Measurements from ENCODE around the gene ITCH.

The ITCH gene

DNA sequence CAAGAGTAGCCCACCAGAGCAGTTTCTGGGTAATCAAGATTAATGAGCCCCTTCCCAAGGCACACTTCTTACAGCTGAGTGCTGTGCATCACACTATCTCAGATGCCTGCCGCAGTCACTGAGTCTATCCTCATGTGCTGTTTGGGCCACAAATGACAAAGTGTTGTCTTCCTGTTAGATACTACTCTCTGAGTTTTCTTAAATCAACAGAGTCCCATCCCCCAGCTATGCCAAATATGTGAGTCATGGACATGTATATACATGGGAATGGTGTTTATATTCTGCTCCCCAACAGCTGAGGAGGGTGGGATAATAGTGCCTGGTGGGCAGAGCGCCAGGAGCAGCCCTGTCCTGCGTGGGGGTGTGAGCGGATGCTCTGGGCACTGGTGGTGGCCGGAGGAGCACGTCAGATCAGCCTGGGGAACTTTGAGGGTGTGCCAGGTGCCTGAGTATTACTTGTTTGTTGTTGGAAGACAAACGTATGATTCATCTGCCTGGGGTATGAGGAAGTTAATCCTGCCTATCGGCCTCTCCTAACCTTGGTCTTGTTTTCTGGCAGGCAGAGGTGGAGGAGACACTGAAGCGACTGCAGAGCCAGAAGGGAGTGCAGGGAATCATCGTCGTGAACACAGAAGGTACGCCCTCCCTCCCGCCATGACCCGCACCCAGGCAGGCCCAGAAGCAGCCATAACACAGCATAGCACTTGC is 162.8 kb downstream of the ITCH start:
- no peak for DNase-seq (ENCODE audit: extremely low read depth in 1 of 2, low read depth in 1 of 2)

GRCh38 chr20:34526466-34526865 is 163.4 kb downstream of the ITCH start:
- DNase-seq (ENCODE audit: extremely low read depth in 1 of 2, low read depth in 1 of 2) = no peak

DNA sequence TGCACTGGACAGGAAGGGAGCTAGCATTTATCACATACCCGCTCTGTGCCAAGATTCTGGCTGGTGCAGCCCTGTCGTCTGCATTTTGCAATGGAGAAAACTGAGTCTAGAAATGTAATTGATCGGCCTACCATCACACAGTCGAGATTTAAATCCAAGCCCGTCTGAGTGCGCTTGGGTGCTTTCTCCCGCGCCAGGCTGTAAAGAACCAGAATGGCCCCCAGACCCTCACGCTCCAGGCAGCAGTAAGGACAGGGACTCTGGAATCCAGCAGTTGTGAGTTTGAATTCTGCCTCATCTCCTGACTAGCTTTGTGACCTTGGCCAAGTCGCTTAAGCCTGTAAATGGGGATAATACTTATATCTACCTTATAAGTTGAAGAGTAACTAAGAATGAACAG is 163.9 kb downstream of the ITCH start:
- DNase-seq (ENCODE audit: extremely low read depth in 1 of 2, low read depth in 1 of 2) = no peak

DNA sequence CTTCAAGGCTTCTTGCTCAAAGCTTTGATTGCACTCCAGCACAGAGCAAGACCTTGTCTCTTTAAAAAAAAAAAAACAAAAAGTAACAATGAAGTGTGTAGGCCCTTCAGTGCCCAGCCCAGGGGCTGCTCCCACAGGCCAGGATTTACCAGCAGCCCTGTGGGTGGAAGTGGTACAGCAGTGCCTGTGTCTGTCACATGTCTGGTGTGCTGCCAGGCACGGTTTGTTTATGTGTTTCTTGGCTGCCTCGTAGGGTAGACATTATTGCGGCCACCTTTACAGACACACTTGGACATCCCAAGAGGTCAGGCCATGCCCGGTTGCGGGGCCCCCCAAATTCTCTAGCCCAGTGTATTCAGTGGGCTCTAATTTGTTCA is 165.8 kb downstream of the ITCH start:
- no peak for DNase-seq (ENCODE audit: extremely low read depth in 1 of 2, low read depth in 1 of 2)

DNA sequence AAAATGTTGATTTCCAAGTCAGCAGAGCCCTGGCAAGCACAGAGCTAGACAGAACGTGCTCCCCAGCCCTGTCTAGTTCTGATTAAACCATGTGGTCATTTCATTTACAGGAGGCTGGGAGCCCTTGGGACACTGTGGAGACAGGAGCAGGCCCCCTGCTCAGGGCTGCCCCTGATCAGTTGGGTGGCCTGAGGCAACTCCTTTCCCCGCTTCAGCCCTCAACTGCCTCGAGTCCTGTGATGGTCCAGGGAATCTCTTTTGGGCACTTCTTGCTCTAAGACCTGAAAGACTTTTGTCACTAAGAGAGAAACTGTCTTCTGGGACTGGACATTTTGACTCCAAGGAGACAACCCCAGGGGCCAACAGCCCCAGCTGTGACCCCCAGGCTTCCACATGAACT is 166.7 kb downstream of the ITCH start:
- no peak for DNase-seq (ENCODE audit: extremely low read depth in 1 of 2, low read depth in 1 of 2)

DNA sequence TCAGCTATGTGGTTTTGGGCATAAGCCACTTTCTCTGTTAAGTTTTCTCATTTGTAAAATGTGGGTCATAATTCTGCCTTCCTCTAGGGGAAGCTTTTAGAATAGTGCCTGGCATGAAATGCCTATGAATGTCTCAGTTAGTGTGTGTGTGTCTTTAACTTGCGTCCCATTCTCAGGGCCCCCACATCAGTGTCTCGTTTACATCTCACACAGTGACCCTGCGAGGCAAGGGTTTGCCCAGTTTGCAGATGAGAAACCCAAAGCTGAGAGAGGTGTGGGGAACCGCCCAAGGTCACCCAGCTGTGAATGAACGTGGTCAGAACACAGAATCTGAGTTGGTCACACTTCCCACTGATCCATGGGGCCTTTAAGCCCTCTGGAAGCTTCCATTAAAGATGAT is 167.3 kb downstream of the ITCH start:
- no peak for DNase-seq (ENCODE audit: extremely low read depth in 1 of 2, low read depth in 1 of 2)

DNA sequence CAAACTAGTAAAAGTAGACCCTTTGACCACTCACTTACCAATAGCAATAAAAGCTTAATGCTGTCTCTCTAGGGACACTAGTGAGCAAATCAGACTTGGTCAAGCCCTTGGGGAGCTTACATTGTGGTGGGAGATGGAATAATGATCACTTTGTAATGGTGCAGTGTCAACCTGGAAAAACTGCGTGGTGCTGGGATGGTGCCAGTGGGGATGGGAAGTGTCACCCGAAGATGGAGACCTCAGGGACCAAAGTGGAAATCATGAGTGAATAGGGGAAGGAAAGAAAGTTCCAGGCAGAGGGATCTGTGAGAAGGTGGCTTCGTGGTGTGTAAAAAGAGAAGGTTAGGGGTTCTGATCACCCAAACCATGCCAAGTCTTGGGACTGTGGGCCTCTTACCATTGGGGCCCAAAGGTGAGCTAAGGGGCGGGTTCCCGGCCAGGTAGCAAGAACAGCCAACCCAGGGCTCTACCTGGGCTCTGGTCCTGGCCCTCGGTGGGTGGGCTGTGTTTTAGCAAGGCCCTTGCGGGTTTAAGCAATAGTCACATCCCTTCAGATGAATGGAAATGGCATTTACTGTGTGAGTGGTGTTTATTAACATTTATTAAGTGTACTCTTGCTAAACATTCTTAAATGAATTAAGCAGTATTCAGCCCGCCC is 168.7 kb downstream of the ITCH start:
- no peak for DNase-seq (ENCODE audit: extremely low read depth in 1 of 2, low read depth in 1 of 2)

DNA sequence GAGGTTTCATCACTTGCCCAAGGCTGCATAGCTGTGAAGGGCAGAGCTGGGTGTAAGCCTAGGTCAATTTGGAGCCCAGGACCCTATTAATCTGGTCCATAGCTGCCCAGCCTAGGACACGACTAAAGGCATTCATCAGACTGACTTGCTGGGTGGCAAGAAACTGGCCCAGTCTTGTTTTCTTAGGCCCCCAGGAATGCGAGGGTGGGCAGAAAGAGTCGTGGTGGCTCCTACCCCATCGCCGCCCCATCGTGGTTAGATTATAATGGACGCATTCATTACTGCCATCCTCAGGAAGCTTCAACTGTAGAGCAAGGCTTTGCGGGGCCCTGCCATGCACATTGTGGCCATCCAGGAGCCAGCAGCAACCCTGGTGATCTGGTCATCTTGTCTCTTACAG is 169.2 kb downstream of the ITCH start:
- DNase-seq (ENCODE audit: extremely low read depth in 1 of 2, low read depth in 1 of 2) = no peak

GRCh38 chr20:34532756-34533155 is 169.7 kb downstream of the ITCH start:
- no peak for DNase-seq (ENCODE audit: extremely low read depth in 1 of 2, low read depth in 1 of 2)

DNA sequence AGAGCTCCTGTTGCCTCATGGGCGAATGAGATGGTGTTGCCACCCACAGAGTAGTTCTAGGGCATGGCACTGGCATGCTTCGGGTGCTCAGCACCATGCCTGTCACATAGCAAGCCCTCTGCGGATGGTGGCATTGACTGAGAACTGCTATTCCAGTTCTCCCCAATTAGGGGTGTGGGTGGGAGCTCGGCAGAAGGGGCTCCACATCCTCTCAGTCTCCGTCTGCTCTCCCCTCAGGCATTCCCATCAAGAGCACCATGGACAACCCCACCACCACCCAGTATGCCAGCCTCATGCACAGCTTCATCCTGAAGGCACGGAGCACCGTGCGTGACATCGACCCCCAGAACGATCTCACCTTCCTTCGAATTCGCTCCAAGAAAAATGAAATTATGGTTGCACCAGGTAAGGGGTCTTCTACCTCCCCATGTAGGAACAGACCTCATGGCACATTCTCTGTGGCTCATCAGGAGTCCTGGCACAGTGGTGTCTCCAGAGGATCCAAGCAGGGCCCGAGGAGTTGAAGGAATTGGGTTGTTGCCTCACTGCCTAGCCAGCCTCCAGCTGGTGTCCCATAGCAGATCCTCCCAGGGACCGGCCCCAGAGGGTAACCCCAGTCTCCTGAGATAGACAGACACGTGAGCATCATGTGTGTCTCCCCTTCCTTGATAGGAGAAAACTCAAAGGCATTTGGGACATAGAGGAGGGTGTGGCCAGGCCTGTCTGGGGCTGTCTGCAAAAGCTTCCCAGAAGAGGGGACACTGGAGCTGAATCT is 171.5 kb downstream of the ITCH start:
- no peak for DNase-seq (ENCODE audit: extremely low read depth in 1 of 2, low read depth in 1 of 2)

DNA sequence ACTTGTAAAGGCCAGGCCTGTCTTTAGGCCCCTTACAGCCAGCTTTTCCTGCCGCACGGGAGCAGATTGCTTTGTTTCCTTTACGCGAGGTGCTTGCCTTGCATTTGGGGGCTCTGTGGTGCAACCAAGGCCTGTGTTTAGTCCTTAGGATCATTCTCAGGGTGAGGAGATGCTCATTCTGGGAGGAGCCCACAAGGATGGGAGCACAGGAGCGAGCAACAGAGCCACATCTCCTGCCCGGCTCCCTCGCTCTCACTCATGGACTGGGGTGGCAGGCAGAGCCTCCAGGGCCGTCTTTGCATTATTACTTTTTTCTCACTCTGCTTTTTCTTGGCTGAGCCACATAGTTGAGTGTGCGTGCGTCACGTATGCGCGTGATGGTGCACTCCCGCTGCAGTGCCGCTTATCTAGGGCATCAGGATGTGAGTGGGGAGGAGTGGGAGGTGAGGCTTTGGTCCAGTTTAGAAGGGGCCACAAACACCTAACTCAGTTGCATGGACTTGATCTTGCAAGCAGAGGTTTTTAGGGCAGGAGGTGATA is 172.3 kb downstream of the ITCH start:
- no peak for DNase-seq (ENCODE audit: extremely low read depth in 1 of 2, low read depth in 1 of 2)

GRCh38 chr20:34535857-34536256 is 172.8 kb downstream of the ITCH start:
- no peak for DNase-seq (ENCODE audit: extremely low read depth in 1 of 2, low read depth in 1 of 2)

DNA sequence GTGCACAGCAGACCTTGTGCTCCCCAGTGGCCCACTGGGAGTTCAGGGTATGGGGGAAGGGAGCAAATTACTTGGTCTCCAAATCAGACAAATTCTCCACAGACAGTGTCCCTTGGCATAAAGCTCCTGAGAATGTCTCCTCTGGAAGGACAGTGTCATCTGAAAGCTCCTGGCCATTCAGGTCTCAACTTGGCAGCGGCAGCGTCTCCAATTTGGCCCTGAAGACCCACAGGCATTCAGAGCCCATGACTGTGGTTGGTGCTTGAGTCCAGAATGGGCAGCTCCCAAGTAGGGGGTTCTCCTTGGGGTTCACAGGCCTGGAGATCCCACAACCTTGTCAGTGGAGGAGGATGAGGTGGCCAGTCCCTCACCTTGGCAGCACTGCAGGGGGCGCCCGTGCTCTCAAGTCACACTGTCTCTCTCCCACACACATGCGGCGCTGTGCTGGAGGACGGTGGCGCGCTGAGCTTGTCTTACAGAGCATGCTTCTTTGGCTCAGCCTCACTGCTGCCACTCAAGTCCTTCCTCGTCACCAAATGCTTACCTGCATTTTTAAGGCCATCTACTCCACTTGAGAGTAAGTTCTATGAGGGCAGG is 173.8 kb downstream of the ITCH start:
- DNase-seq (ENCODE audit: extremely low read depth in 1 of 2, low read depth in 1 of 2) = no peak

DNA sequence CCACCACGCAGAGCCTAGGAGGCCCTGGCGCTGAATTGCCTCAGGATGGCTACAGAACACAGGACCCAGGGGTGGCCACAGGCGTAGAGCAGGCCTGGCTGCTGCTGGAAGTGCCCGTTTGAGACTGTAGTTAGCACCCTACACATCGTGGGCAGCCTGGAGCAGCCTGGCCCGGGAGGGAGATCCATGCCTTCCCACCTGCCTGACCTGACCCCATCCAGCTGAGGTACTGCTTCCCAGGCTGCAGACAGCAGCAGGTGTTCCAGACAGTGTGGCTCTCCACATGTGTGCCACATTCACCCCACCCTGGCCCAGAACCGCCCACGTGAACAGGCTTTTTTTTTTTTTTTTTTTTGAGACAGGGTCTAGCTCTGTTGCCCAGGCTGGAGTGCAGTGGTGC is 174.6 kb downstream of the ITCH start:
- no peak for DNase-seq (ENCODE audit: extremely low read depth in 1 of 2, low read depth in 1 of 2)

GRCh38 chr20:34538671-34539123 is 175.6 kb downstream of the ITCH start:
- peak in 1 of 2 donors; percentile 41 for DNase-seq (ENCODE audit: extremely low read depth in 1 of 2, low read depth in 1 of 2)

GRCh38 chr20:34539756-34540155 is 176.7 kb downstream of the ITCH start:
- DNase-seq (ENCODE audit: extremely low read depth in 1 of 2, low read depth in 1 of 2) = no peak

GRCh38 chr20:34540596-34541263 is 177.7 kb downstream of the ITCH start:
- no peak for DNase-seq (ENCODE audit: extremely low read depth in 1 of 2, low read depth in 1 of 2)

- no peak for DNase-seq (ENCODE audit: extremely low read depth in 1 of 2, low read depth in 1 of 2)
Measured at GRCh38 chr20:34541264-34541901, 178.3 kb downstream of the ITCH start.

DNA sequence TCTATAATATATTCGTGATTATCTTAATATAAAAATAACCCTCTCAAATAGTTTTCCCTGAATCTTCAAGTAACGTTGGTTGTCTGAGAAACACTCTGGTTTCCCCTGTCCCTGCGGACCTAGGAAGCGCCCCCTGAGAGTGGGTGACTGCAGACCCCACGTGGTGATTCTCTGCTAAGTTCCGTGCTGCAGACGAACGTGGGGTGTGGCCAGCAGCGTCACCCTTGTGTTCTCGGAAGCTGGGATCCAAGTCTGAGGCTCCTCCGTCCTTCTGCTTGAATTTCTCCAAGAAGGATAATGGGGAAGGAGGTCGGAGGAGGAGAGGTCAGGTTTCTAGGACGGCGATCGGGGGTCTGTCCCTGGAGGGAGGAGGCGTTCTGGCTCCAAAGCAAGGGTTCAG is 178.8 kb downstream of the ITCH start:
- no peak for DNase-seq (ENCODE audit: extremely low read depth in 1 of 2, low read depth in 1 of 2)

- DNase-seq (ENCODE audit: extremely low read depth in 1 of 2, low read depth in 1 of 2) = no peak
Measured at GRCh38 chr20:34542439-34542838, 179.4 kb downstream of the ITCH start.
